NCI-H748 (cell line): Measurements from ENCODE around the gene GPR89A.
"Not testable (repeated sequence)": the region's sequence is repeated elsewhere in the genome, so short reads cannot be mapped to it uniquely, and the experiment has no call there.

ENCODE experiments used
- DNase-seq: peaks from one replicate; lab custom pipeline; 2025; ENCODE audit not compliant: unreplicated experiment; lab: John Stamatoyannopoulos, UW

The GPR89A gene

GRCh38 chr1:145684858-145685257, 77.1 kb downstream of the GPR89A start:
- DNase-seq = not testable (repeated sequence)

- DNase-seq = not testable (repeated sequence)
Measured at GRCh38 chr1:145686078-145686477, 78.3 kb downstream of the GPR89A start.

- DNase-seq = no peak
Measured at GRCh38 chr1:145688328-145688727, 80.5 kb downstream of the GPR89A start.

- DNase-seq = no peak
Measured at GRCh38 chr1:145688924-145689323, 81.1 kb downstream of the GPR89A start.

GRCh38 chr1:145689922-145690321, 82.1 kb downstream of the GPR89A start:
- DNase-seq = no peak

- no peak for DNase-seq
Measured at GRCh38 chr1:145690587-145691558, 83.1 kb downstream of the GPR89A start.

- DNase-seq = no peak
Measured at GRCh38 chr1:145692785-145693443, 85.1 kb downstream of the GPR89A start.

GRCh38 chr1:145695821-145696629, 88.2 kb downstream of the GPR89A start:
- DNase-seq = no peak

GRCh38 chr1:145696630-145696960, 88.8 kb downstream of the GPR89A start:
- no peak for DNase-seq

GRCh38 chr1:145701306-145701862, 93.6 kb downstream of the GPR89A start:
- no peak for DNase-seq

- DNase-seq = no peak
Measured at GRCh38 chr1:145702052-145702451, 94.3 kb downstream of the GPR89A start.

GRCh38 chr1:145702826-145703225, 95.0 kb downstream of the GPR89A start:
- DNase-seq = no peak

GRCh38 chr1:145705622-145706021, 97.8 kb downstream of the GPR89A start:
- no peak for DNase-seq

- DNase-seq = no peak
Measured at GRCh38 chr1:145706086-145706664, 98.4 kb downstream of the GPR89A start.

- DNase-seq = no peak
Measured at GRCh38 chr1:145707183-145707867, 99.5 kb downstream of the GPR89A start, which contains the start of gene PDZK1. Gene PDZK1 (minus strand): TSS chr1:145707368. CDS start chr1:145688021, 19,347 bp downstream.

- no peak for DNase-seq
Measured at GRCh38 chr1:145708063-145708462, 100.3 kb downstream of the GPR89A start.

- no peak for DNase-seq
Measured at GRCh38 chr1:145710291-145711027, 102.7 kb downstream of the GPR89A start.

- no peak for DNase-seq
Measured at GRCh38 chr1:145711213-145711651, 103.4 kb downstream of the GPR89A start.

GRCh38 chr1:145714524-145715111, 106.8 kb downstream of the GPR89A start:
- no peak for DNase-seq
